ENCODE measurements around the gene TERB2.
"Not testable (repeated sequence)": the region's sequence is repeated elsewhere in the genome, so short reads cannot be mapped to it uniquely, and the experiment has no call there.

TERB2 gene

DNA sequence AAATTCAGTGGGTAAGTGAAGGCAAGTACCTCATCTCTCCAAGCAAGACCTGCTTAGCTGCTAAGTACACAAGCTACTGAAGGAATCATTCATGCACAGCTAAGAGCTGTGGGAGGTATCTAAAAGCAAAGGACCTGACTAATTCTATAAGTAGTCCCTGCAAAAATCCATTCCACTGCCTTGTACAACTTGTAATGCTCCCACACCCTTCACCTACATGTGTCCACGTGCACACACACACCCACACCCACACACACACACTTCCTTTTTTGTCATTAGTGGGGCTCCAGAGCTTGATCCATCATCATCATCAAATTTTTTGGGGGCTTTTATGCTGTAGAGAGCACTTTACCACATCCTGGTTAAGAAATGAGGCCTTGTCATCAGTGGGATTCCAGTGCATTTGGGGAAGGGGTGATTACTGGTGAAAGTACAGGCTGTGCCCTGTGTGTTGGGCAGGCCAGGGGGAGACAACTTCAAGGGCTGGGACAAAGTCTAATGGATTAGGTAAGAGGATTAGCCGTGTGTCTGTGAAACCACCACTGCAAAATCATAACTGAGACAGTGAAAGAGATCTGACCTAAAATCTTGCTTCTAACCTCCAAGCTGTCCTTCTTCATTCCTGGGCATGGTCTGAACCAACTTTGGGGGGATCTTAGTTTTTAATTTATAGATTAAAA lies 47.4 kb downstream of the TERB2 start:
- DNase-seq (ENCODE audit: low read depth, low spot score), result not testable (repeated sequence)

DNA sequence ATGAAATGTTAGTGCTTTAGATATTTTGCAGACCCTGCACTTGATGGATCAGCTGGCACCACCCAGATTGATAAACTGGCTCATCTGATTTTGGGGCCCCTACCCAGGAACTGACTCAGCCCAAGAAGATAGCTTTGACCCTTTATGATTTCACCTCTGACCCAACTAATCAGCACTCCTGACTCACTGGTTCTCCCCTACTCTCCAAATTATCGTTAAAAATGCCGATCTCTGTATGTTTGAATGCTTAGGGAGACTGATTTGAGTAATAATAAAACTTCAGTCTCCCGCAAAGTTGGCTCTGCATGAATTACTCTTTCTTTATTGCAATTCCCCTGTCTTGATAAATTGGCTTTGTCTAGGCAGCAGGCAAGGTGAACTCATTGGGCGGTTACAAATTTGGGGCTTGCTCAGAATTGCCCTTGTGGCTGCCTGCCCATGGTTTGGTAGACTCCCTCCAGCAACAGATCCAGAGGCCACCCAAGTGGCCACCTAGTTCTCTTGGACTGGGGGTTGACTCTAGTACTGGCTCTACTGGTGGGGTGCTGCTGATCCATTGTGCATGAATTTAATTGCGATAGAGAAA lies 48.2 kb downstream of the TERB2 start:
- DNase-seq (ENCODE audit: low read depth, low spot score), result not testable (repeated sequence)

DNA sequence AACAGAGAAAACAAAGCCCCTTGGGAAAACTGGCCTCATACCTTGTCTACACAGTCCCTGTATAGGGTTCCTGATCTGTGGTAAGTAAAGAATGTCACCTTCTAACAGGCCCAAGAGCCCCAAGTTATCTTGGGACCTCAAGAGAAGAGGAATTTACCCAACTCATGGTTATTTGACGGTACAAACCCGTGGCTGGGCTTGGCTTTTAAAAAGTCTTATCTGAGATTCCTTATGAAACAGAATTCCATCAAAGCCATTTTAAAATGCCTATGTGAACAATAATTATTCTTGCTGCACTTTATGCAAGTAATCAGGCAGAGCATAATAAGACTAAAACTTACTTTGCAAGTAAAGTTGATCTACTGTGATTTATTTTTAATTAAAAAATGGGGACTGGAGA lies 52.6 kb downstream of the TERB2 start:
- DNase-seq (ENCODE audit: low read depth, low spot score), result no peak

DNA sequence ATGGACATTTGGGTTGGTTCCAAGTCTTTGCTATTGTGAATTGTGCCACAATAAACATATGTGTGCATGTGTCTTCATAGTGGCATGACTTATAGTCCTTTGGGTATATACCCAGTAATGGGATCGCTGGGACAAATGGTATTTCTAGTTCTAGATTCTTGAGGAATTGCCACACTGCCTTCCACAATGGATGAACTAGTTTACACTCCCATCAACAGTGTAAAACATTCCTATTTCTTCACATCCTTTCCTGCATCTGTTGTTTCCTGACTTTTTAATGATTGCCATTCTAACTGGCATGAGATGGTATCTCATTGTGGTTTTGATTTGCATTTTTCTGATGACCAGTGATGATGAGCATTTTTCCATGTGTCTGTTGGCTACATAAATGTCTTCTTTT lies 58.6 kb downstream of the TERB2 start:
- DNase-seq (ENCODE audit: low read depth, low spot score), result not testable (repeated sequence)

DNA sequence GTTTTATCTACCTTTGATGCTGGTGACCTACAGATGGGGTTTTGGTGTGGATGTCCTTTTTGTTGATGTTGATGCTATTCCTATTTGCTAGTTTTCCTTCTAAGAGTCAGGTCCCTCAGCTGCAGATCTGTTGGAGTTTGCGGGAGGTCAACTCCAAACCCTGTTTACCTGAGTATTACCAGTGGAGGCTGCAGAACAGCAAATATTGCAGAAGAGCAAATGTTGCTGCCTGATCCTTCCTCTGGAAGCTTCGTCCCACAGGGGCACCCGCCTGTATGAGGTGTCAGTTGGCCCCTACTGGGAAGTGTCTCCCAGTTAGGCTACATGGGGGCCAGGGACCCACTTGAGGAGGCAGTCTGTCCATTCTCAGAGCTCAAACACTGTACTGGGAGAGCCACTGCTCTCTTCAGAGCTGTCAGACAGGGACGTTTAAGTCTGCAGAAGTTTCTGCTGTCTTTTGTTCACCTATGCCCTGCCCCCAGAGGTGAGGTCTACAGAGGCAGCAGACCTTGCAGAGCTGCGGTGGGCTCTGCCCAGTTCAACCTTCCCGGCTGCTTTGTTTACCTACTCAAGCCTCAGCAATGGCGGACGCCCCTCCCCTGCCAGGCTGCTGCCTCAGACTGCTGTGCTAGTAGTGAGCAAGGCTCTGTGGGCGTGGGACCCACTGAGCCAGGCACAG lies 63.9 kb downstream of the TERB2 start:
- not testable (repeated sequence) for DNase-seq (ENCODE audit: low read depth, low spot score)

DNA sequence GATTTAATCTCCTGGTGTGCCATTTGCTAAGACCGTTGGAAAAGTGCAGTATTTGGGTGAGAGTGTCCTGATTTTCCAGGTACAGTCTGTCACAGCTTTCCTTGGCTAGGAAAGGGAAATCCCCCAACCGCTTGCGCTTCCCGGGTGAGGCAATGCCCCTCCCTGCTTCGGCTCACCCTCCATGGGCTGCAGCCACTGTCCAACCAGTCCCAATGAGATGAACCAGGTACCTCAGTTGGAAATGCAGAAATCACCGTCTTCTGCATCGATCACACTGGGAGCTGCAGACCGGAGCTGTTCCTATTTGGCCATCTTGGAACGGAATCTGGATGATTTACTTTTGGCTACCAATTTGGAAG lies 64.4 kb downstream of the TERB2 start:
- DNase-seq (ENCODE audit: low read depth, low spot score), result not testable (repeated sequence)

DNA sequence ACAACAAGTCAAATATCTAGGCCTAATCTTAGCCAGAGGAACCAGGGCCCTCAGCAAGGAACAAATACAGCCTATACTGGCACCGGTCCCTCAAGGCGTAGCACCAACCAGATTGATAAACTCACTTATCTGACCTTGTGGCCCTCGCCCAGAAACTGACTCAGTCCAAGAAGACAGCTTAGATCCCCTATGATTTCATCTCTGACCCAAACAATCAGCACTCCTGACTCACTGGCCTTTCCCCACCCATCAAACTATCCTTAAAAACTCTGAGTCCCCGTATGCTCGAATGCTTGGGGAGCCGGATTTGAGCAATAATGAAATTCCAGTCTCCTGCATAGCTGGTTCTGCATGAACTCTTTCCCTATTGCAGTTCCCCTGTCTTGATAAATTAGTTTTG lies 64.9 kb downstream of the TERB2 start:
- no peak for DNase-seq (ENCODE audit: low read depth, low spot score)

DNA sequence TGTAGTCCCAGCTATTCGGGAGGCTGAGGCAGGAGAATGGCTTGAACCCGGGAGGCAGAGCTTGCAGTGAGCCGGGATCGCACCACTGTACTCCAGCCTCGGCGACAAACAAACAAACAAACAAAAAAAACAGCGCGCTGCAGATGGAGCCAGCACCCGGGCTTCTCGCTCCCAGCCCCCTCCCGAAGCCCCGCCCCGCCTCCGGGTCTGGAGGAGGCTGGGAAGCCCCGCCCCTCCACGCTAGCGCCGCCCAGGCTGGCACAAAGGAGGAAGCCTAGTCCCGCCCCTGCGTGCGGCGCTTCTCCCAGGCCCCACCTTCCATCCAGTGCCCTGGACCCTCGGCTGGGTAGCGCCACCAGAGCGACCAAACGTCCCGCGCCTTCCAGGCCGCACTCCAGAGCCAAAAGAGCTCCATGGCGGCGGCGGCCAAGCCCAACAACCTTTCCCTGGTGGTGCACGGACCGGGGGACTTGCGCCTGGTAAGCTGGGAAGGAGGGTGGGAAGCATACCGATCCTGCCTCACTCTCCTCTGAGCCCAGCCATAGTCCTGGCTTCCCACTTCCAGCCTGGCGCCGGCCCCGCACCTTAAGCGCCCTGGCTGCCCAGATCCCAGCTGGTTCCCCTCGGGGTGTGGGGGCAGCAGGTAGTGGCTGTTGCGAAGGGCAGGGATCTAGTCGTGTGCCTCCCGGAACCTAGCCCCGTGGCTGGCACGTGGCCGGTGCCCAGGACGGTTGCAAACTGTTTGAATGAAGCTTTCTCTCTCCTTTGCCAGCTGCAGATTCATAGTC lies 66.6 kb downstream of the TERB2 start, which contains the start of gene SORD:
SORD (plus strand) TSS at position 325 of the 788 bp plus-strand sequence; CDS start at position 414, 89 bp downstream.
- DNase-seq (ENCODE audit: low read depth, low spot score), result peak; percentile 96

DNA sequence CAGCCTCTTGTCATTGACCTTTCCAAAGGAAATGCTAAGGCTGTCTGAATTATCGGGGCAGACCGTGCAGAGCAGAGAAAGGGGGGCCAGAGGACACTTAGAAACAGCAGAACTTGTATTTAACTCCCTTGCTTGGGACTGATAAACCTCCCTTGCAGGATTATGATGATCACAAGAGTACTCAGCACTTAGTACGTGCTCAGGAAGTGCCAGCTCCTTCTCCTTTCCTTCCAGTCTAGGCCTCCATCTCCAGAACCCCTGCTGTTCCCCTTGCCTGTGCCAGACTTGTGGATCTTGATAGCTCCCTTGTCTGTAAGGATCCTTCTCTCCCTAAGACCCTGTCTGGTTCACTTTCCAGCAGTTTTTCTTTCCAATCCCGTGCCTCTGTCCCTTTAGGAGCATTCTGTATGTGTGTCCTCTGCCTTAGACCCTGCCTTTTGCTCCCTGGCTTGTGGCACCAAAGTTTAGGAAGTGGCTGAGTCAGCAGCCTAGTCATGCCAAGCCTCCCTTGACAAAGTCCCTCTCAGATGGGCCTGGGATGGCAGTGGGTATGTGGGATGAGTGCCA lies 67.3 kb downstream of the TERB2 start:
- peak; percentile 26 for DNase-seq (ENCODE audit: low read depth, low spot score)

DNA sequence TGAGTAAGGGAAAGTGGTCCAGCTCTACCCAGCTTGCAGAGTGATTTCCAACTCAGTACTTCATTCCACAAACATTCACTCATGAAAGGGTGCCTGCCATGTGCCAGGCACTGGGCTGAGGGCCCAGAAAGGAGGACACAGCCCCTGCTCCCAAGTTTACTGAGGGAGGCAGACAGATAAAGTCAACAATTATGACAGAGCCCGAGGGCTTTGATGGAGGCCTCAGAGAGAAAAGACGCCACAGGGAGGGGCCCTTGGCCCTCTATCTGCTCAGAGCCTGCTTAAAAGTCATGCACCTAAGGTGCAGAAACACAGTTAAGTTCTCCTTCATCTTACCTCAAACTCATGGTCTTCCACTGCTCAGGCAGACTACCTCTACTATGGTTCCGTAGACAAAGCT lies 68.2 kb downstream of the TERB2 start:
- not testable (repeated sequence) for DNase-seq (ENCODE audit: low read depth, low spot score)

DNA sequence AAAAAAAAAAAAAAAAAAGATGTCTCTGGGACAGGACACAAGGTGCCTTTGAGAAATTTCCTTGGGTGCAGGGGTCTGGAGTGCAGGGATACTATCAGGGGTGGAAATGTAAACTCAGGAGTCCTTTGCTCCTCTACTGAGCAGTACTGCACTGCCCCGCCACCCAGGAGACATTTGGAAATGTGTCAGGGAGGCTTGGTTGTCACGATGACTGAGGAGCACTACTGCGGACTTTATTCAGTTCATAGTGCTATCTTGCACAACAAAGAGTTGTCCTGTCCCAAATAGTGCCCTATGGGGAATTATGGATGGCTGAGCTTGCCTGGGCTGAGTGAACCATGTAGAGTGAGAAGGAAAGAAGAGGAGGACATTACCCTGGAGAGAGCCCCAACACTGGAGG lies 69.1 kb downstream of the TERB2 start:
- DNase-seq (ENCODE audit: low read depth, low spot score), result not testable (repeated sequence)

DNA sequence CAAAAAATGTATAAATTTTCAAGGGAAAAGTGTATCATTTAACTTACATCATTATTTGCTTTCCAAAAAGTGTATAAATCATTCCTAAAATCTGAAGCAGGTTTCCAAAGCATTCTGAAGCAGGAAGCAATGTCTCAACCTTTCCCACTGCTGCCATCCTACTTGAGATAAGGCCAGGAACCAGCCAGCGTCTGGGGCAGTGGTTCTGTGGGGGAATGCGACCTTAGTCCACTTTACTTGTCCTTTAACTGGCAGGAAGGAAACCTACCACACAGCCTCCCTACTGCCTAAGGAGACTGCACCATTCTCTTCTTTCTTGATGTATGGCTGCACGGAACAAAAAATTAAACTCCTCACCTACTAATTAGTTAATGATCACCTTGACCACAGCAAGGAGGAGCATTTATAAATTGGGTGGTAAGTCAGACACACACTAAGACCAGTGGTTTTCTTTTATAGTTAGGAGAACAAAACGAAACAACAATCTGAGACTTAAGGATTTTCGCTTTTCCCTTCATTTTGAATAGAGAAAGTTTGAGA lies 70.2 kb downstream of the TERB2 start:
- peak; percentile 7 for DNase-seq (ENCODE audit: low read depth, low spot score)

DNA sequence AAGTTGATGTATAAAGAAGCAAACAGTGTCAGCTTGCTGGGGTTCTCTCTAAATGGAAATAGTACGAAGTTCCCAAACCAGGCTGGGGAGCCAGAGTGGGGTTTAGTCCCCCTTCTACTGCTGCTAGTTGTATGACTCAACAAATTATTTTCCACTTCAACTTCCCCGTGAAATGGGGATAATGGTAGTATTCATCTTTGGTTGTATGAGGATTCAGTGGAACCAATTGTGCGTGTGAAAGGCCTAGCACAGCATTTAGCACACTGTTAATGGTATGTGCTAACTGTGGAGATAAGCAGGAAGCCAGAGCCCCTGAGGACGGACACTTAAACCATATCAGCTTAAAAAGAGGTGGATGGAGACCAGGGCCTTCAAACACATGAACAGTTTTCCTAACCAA lies 70.7 kb downstream of the TERB2 start:
- peak; percentile 37 for DNase-seq (ENCODE audit: low read depth, low spot score)
